ENCODE results near the gene STK17A. TPM values are rescaled to one million over a fixed set of nuclear protein-coding genes. Genes with fewer than 3 reads are reported as not detected.
A peak's percentile ranks its signal among the peaks of the same experiment; 100 is the strongest.
"Not testable (repeated sequence)": the region's sequence is repeated elsewhere in the genome, so short reads cannot be mapped to it uniquely, and the experiment has no call there.

The STK17A gene
- polyA plus RNA-seq, 10 donors: 14.0 to 35.4 (median 22.9) TPM

DNA sequence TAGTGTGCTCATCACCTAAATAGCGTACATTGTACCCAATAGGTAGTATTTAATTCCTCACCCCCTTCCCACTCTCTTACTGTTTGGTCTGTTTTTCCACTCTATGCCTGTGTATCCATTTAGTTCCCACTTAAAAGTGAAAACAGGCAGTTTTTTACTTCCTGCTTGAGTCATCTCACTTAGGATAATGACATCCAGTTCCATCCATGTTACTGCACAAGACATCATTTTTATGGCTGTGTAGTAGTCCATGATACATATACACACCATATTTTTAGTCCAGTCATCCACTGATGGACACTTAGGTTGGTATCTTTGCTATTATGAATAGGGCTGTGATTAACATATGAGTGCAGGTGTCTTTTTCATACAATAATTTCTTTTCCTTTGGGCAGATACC, 10.1 kb downstream of the STK17A start:
- DNase-seq: no peak

- DNase-seq: no peak
Measured at GRCh38 chr7:43594020-43594419, 11.1 kb downstream of the STK17A start.

GRCh38 chr7:43596426-43596825, 13.5 kb downstream of the STK17A start:
- not testable (repeated sequence) for DNase-seq

DNA sequence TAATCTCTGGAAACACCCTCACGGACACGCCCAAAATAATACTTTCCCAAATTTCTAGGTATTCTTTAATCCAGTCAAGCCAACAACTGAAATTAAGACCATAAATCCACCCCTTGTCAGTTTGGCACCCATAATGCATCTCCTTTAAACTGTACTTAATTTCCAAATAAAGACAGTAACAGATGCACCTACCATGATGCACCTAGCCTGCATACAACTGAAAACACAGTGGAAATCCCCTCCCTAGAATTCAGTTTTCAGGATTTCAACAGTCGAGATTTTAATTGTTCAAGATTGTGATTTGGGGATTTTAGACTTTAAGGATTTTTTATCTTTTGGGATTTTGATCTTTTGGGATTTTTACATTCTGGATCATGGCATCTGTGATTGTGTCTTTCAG, 17.1 kb downstream of the STK17A start:
- no peak for DNase-seq

GRCh38 chr7:43602256-43602655, 19.3 kb downstream of the STK17A start:
- no peak for DNase-seq

GRCh38 chr7:43604251-43604650, 21.3 kb downstream of the STK17A start:
- DNase-seq: no peak

DNA sequence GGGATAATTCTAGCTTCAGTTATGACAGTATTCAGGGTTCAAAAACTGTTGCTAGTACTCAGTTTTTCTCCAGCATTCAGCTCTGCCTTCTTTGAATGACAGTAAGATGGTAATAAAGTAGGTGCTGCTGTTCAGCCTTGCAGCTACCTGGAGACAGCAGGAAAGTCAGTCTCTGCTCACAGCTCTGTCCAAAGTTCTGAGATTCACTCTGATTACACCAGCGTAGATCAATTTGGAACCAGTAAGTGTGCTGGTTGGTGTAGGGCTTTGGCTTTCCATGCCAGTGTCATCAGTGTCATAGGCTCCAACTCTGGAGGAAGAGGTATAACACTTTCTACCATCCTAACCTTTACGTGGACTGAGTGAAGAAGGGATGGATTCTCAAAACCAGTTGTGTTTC, 26.2 kb downstream of the STK17A start:
- no peak for DNase-seq

GRCh38 chr7:43612128-43612527, 29.2 kb downstream of the STK17A start:
- peak in 1 of 3 donors; percentile 22 for DNase-seq

DNA sequence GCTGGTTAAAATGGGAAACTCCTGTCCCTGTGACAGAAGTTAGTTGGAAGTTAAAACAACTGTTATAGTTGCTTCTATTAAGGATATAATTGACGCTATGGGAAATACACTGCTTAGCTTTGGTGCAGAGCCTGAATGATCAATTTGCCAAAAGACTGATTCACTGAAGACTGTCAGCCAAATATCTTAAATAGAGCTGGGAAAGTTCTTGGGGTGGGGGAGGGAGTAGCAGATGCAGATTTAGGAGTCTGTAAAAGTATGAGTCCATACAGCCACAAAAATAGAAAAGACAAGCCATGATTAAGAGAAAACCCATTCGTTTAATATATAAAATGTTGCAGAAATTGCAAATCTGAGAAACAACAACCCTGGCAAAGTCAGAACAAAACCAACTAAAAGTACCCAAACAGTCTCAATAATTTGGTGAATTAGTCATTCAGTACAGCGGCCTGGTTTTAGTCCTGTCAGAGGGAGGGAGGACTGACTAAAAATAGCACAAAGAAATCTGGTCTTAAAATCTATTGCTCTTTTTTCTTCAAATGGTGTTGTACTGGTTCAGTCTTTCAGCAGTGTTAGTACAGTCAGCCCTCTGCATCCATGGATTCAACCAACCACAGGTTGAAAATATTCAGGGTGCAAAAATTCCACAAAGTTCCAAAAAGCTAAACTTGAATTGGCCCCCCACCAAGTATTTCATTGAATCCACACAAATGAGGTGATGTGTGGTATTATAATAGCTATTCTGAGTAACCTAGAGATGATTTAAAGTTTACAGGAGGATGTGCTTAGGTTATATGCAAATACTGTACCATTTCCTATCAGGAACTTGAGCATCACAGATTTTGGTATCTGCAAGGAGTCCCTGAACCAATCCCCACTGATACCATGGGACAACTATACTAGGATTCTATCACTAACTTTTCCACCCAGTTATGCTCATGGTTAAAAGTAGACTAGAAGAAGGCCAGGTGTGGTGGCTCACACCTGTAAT, 30.0 kb downstream of the STK17A start:
- DNase-seq: peak; percentile 56 to 84 (median 78)

DNA sequence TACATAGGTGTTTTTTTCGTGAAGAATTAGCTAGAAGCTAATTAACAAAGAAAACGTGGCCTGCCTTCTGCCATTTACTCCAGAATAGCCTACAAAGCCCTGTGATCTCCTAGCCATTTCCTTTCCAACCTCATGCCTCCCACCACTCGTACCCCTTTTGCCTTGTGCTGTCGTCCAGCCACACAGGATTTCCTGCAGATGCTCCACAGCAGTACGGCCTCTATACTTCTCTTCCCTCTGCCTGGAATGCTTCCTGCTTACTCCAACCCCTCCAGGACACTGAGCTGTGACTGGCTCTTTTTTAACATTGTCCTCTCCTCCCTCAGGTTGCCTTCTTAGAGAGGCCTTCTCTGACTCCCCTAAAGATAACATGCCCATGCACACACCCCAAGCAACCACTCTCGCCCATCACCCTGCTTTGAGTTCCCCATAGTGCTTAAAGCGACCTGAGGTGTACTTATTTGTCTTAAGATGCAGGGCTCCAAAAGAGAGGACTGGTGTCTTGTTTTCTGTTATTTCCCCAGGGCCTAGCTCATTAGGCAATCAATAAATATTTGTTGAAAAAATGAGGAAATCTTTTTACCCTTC, 32.7 kb downstream of the STK17A start:
- DNase-seq: no peak

GRCh38 chr7:43616977-43617376, 34.1 kb downstream of the STK17A start:
- DNase-seq: no peak

DNA sequence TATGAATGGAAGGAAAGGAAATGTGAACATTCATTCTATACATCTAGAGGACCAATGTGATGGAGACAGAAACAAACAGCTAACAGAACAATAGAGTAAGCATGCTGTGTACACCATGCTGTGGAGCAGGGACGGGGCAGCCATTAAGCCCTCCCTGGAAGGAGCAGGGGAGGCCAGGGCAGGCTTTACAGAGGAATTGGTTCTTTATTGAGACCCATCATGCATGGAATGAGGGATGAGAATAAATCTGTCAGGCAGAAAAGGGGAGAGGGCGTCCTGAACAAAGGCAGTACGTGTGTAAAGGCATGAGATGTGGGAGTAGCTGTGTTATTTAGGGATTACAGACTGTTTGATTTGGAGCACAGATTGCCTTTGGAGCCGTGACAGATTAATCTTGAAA, 35.2 kb downstream of the STK17A start:
- no peak for DNase-seq

GRCh38 chr7:43619213-43620012, 36.5 kb downstream of the STK17A start:
- DNase-seq: no peak

GRCh38 chr7:43621729-43622448, 39.0 kb downstream of the STK17A start:
- DNase-seq: no peak

- DNase-seq: no peak
Measured at GRCh38 chr7:43624156-43624555, 41.2 kb downstream of the STK17A start.

DNA sequence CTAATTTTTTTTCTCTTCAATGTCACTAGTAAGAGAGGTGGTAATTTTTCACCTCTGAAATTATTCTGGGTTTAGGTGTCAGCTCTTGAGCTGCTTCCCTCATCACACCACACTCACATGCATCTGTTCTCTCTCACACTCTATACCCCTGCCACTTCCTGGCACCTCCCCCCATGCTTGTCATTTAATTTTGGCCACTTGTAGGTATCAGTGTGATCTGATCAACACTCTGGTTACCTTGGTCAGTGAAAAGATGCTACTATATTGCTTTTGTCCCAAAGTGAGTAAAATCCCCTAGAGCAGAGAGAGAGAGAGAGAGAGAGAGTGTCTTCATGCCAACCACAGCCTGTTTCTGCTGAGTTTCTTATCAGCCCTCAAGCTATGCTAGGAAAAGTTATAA, 42.5 kb downstream of the STK17A start:
- DNase-seq: no peak

GRCh38 chr7:43625980-43626379, 43.1 kb downstream of the STK17A start:
- DNase-seq: no peak

DNA sequence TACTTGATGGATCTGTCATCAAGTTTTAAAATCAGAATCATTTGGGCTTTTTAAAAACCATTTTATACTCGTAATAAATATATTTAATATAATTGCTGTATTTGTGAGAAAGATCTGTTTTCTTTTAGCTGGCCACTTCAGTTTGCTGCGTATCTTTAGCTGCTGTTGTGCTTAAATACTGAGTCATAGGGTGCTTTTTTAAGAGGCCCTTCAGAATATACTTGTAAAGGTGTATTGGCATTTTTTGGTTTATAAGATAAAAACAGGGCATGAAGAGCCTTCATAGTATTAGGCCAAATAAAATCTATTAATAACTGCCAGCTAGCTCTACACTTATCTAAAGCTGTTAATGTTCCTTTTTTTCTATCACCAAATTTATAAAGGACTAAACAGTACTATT, 43.8 kb downstream of the STK17A start:
- no peak for DNase-seq

DNA sequence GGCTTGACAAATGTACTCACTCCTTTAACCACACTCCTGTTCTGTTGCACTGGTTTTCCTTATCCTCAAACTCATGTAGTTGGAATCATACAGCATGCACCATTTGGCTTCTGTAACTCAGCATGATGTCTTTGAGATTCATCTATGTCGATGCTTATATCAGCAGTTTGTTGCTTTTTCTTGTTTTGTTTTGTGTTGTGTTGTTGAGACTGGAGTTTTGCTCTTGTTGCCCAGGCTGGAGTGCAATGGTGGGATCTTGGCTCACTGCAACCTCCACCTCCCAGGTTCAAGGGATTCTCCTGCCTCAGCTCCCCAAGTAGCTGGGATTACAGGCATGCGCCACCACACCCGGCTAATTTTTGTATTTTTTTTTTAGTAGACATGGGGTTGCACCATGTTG, 44.9 kb downstream of the STK17A start:
- DNase-seq: not testable (repeated sequence)

DNA sequence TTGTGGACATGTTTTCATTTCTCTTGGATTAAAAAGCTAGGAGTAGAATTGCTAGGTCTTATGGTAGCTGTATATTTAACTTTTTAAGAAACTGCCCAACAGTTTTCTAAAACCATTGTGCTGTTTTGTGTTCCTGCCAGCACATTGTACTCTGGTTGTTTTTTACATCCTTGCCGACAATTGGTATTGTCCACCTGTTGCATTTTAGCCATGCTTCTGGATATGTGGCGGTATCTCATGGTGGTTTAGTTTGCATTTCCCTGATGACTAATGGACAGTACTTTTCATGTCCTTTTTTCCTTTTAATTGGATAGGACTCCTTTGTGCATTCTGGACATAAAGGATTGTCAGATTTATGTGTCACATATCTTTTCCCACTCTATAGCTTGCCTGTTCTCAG, 45.5 kb downstream of the STK17A start:
- DNase-seq: no peak

DNA sequence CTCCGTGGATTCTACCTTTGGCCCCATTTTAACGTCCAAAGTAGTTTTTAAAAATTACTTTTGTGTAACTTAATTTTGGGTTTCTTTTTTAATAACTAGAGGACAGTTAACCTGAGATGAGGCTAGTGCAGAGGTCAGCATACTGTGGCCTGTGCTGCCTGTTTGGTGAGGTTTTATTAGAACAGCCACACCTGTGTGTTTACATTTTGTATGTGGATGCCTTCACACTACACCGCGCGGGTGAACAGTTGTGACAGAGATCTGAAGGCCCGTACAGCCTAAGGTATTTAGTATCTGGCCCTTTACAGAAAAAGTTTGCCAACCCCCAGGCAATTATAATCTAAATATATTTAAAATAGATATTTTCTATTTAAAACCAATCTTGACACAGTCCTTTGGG, 46.9 kb downstream of the STK17A start:
- no peak for DNase-seq

DNA sequence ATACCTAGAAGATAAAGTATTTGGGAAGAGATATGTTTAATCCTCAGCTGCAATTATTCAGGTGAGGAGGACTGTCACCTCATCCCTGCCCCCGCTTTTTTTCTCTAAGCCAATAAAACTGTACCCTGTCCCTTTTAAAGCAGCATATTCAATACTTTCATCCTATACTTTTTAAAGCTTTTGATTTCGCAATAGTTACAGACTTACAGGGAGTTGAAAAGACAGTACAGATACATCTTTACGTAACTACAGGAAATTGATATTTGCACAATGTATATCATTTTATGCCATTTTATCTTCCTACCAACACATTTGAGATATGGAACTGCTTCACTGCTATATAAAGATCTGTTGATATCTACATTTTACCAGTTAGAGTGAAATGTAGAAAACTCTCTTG, 47.6 kb downstream of the STK17A start:
- no peak for DNase-seq

All from muscle of back (tissue), 11 donors.